ENCODE results near the gene SRGAP1.

SRGAP1 gene

GRCh38 chr12:63990828-63991547, 146.5 kb downstream of the SRGAP1 start:
- H3K9ac ChIP-seq (ENCODE audit: low read length) = no peak overlapping the region
- H3K4me3 ChIP-seq (ENCODE audit: low read length) = no peak overlapping the region
- peaks cover 14% of the 10 kb centered on the region for H3K4me1 ChIP-seq (ENCODE audit: control insufficient read depth, insufficient read depth, low read length)
- no peaks in the 10 kb centered on the region for H3K36me3 ChIP-seq (ENCODE audit: control insufficient read depth, insufficient read depth, low read length)
- H3K9me3 ChIP-seq (ENCODE audit: control insufficient read depth, low read length) = no peaks in the 10 kb centered on the region
- H3K27me3 ChIP-seq (ENCODE audit: control insufficient read depth, insufficient read depth, low read length) = no peaks in the 10 kb centered on the region

GRCh38 chr12:63994704-63995103, 150.2 kb downstream of the SRGAP1 start:
- Histone ChIP-seq H3K4me1 (ENCODE audit: control insufficient read depth, insufficient read depth, low read length) (peaks cover 8% of the 10 kb centered on the region), H3K36me3 (ENCODE audit: control insufficient read depth, insufficient read depth, low read length) (no peaks in the 10 kb centered on the region), H3K27me3 (ENCODE audit: control insufficient read depth, insufficient read depth, low read length) (no peaks in the 10 kb centered on the region), H3K4me3 (ENCODE audit: low read length) (no peak overlapping the region), H3K9ac (ENCODE audit: low read length) (no peak overlapping the region), H3K9me3 (ENCODE audit: control insufficient read depth, low read length) (no peaks in the 10 kb centered on the region)

GRCh38 chr12:63995512-63995911, 151.0 kb downstream of the SRGAP1 start:
- Histone ChIP-seq H3K36me3 (ENCODE audit: control insufficient read depth, insufficient read depth, low read length) (no peaks in the 10 kb centered on the region), H3K9me3 (ENCODE audit: control insufficient read depth, low read length) (no peaks in the 10 kb centered on the region), H3K27me3 (ENCODE audit: control insufficient read depth, insufficient read depth, low read length) (no peaks in the 10 kb centered on the region), H3K4me3 (ENCODE audit: low read length) (no peak overlapping the region), H3K9ac (ENCODE audit: low read length) (no peak overlapping the region), H3K4me1 (ENCODE audit: control insufficient read depth, insufficient read depth, low read length) (peaks cover 7% of the 10 kb centered on the region)

- Histone ChIP-seq H3K27me3 (ENCODE audit: control insufficient read depth, insufficient read depth, low read length) (no peaks in the 10 kb centered on the region), H3K4me1 (ENCODE audit: control insufficient read depth, insufficient read depth, low read length) (peaks cover 7% of the 10 kb centered on the region), H3K9me3 (ENCODE audit: control insufficient read depth, low read length) (no peaks in the 10 kb centered on the region), H3K36me3 (ENCODE audit: control insufficient read depth, insufficient read depth, low read length) (no peaks in the 10 kb centered on the region), H3K9ac (ENCODE audit: low read length) (no peak overlapping the region), H3K4me3 (ENCODE audit: low read length) (no peak overlapping the region)
Observed at GRCh38 chr12:63996556-63996955, 152.1 kb downstream of the SRGAP1 start.

- Histone ChIP-seq H3K4me1 (ENCODE audit: control insufficient read depth, insufficient read depth, low read length) (peaks cover 10% of the 10 kb centered on the region), H3K9ac (ENCODE audit: low read length) (no peak overlapping the region), H3K4me3 (ENCODE audit: low read length) (no peak overlapping the region), H3K36me3 (ENCODE audit: control insufficient read depth, insufficient read depth, low read length) (no peaks in the 10 kb centered on the region), H3K27me3 (ENCODE audit: control insufficient read depth, insufficient read depth, low read length) (no peaks in the 10 kb centered on the region), H3K9me3 (ENCODE audit: control insufficient read depth, low read length) (no peaks in the 10 kb centered on the region)
Observed at GRCh38 chr12:63997198-63997597, 152.7 kb downstream of the SRGAP1 start.

GRCh38 chr12:63998584-63998983, 154.1 kb downstream of the SRGAP1 start:
- peaks cover 12% of the 10 kb centered on the region for H3K4me1 ChIP-seq (ENCODE audit: control insufficient read depth, insufficient read depth, low read length)
- H3K9ac ChIP-seq (ENCODE audit: low read length) = no peak overlapping the region
- no peaks in the 10 kb centered on the region for H3K27me3 ChIP-seq (ENCODE audit: control insufficient read depth, insufficient read depth, low read length)
- H3K4me3 ChIP-seq (ENCODE audit: low read length) = no peak overlapping the region
- H3K36me3 ChIP-seq (ENCODE audit: control insufficient read depth, insufficient read depth, low read length) = no peaks in the 10 kb centered on the region
- no peaks in the 10 kb centered on the region for H3K9me3 ChIP-seq (ENCODE audit: control insufficient read depth, low read length)

GRCh38 chr12:63999853-64000252, 155.4 kb downstream of the SRGAP1 start:
- Histone ChIP-seq H3K36me3 (ENCODE audit: control insufficient read depth, insufficient read depth, low read length) (no peaks in the 10 kb centered on the region), H3K27me3 (ENCODE audit: control insufficient read depth, insufficient read depth, low read length) (no peaks in the 10 kb centered on the region), H3K9me3 (ENCODE audit: control insufficient read depth, low read length) (no peaks in the 10 kb centered on the region), H3K4me1 (ENCODE audit: control insufficient read depth, insufficient read depth, low read length) (peaks cover 6% of the 10 kb centered on the region), H3K4me3 (ENCODE audit: low read length) (no peak overlapping the region), H3K9ac (ENCODE audit: low read length) (no peak overlapping the region)

GRCh38 chr12:64001439-64001838, 156.9 kb downstream of the SRGAP1 start:
- H3K4me3 ChIP-seq (ENCODE audit: low read length) = no peak overlapping the region
- no peaks in the 10 kb centered on the region for H3K27me3 ChIP-seq (ENCODE audit: control insufficient read depth, insufficient read depth, low read length)
- H3K4me1 ChIP-seq (ENCODE audit: control insufficient read depth, insufficient read depth, low read length) = peaks cover 11% of the 10 kb centered on the region
- no peaks in the 10 kb centered on the region for H3K36me3 ChIP-seq (ENCODE audit: control insufficient read depth, insufficient read depth, low read length)
- H3K9ac ChIP-seq (ENCODE audit: low read length) = no peak overlapping the region
- H3K9me3 ChIP-seq (ENCODE audit: control insufficient read depth, low read length) = no peaks in the 10 kb centered on the region

GRCh38 chr12:64004641-64005040, 160.1 kb downstream of the SRGAP1 start:
- Histone ChIP-seq H3K36me3 (ENCODE audit: control insufficient read depth, insufficient read depth, low read length) (no peaks in the 10 kb centered on the region), H3K4me1 (ENCODE audit: control insufficient read depth, insufficient read depth, low read length) (peaks cover 11% of the 10 kb centered on the region), H3K27me3 (ENCODE audit: control insufficient read depth, insufficient read depth, low read length) (no peaks in the 10 kb centered on the region), H3K4me3 (ENCODE audit: low read length) (no peak overlapping the region), H3K9ac (ENCODE audit: low read length) (no peak overlapping the region), H3K9me3 (ENCODE audit: control insufficient read depth, low read length) (no peaks in the 10 kb centered on the region)

- H3K27me3 ChIP-seq (ENCODE audit: control insufficient read depth, insufficient read depth, low read length) = no peaks in the 10 kb centered on the region
- no peaks in the 10 kb centered on the region for H3K9me3 ChIP-seq (ENCODE audit: control insufficient read depth, low read length)
- H3K9ac ChIP-seq (ENCODE audit: low read length) = no peak overlapping the region
- H3K4me3 ChIP-seq (ENCODE audit: low read length) = no peak overlapping the region
- H3K36me3 ChIP-seq (ENCODE audit: control insufficient read depth, insufficient read depth, low read length) = no peaks in the 10 kb centered on the region
- H3K4me1 ChIP-seq (ENCODE audit: control insufficient read depth, insufficient read depth, low read length) = peaks cover 11% of the 10 kb centered on the region
Observed at GRCh38 chr12:64006211-64006825, 161.8 kb downstream of the SRGAP1 start.

- H3K36me3 ChIP-seq (ENCODE audit: control insufficient read depth, insufficient read depth, low read length) = no peaks in the 10 kb centered on the region
- H3K4me1 ChIP-seq (ENCODE audit: control insufficient read depth, insufficient read depth, low read length) = peaks cover 5% of the 10 kb centered on the region
- H3K9me3 ChIP-seq (ENCODE audit: control insufficient read depth, low read length) = no peaks in the 10 kb centered on the region
- no peaks in the 10 kb centered on the region for H3K27me3 ChIP-seq (ENCODE audit: control insufficient read depth, insufficient read depth, low read length)
- H3K9ac ChIP-seq (ENCODE audit: low read length) = no peak overlapping the region
- no peak overlapping the region for H3K4me3 ChIP-seq (ENCODE audit: low read length)
Observed at GRCh38 chr12:64007853-64008252, 163.4 kb downstream of the SRGAP1 start.

GRCh38 chr12:64008596-64008995, 164.1 kb downstream of the SRGAP1 start:
- Histone ChIP-seq H3K9me3 (ENCODE audit: control insufficient read depth, low read length) (no peaks in the 10 kb centered on the region), H3K9ac (ENCODE audit: low read length) (no peak overlapping the region), H3K27me3 (ENCODE audit: control insufficient read depth, insufficient read depth, low read length) (no peaks in the 10 kb centered on the region), H3K36me3 (ENCODE audit: control insufficient read depth, insufficient read depth, low read length) (no peaks in the 10 kb centered on the region), H3K4me3 (ENCODE audit: low read length) (no peak overlapping the region), H3K4me1 (ENCODE audit: control insufficient read depth, insufficient read depth, low read length) (peaks cover 5% of the 10 kb centered on the region)

Data from mucosa of stomach (tissue), 1 donor.